Smooth muscle cell (in vitro differentiated cells): ENCODE data around the gene RAI1. TPM values are rescaled to one million over a fixed set of nuclear protein-coding genes. Genes with fewer than 3 reads are reported as not detected.

ENCODE experiments used
- DNase-seq: peaks from one replicate; lab custom pipeline; 2025; ENCODE audit not compliant: unreplicated experiment; lab: John Stamatoyannopoulos, UW
- H2AFZ ChIP-seq: fragments of 200-600 bp; sonication (generic); 2 replicates; pipeline ENCODE4 v1.6.0; 2016; ENCODE audit warnings: antibody characterized with exemption, low read depth, mild to moderate bottlenecking
- H3F3A ChIP-seq: fragments of 200-600 bp; sonication (generic); 2 replicates; pipeline ENCODE4 v1.6.0; 2017; ENCODE audit warnings: antibody characterized with exemption, low read depth
- H3K27ac ChIP-seq: fragments of 200-600 bp; sonication (generic); 2 replicates; pipeline ENCODE4 v1.5.1; 2016; ENCODE audit warnings: low read depth, mild to moderate bottlenecking
- H3K27me3 ChIP-seq: fragments of 200-600 bp; sonication (generic); 2 replicates; pipeline ENCODE4 v1.6.1; 2016; ENCODE audit warnings: low read depth, mild to moderate bottlenecking
- H3K36me3 ChIP-seq: fragments of 200-600 bp; sonication (generic); 2 replicates; pipeline ENCODE4 v1.5.1; 2016; ENCODE audit warnings: low read depth
- H3K4me1 ChIP-seq: fragments of 200-600 bp; sonication (generic); 2 replicates; pipeline ENCODE4 v1.5.1; 2016; ENCODE audit warnings: low read depth
- H3K4me2 ChIP-seq: fragments of 200-600 bp; sonication (generic); 2 replicates; pipeline ENCODE4 v1.6.0; 2016; ENCODE audit warnings: mild to moderate bottlenecking
- H3K4me3 ChIP-seq: fragments of 200-600 bp; sonication (generic); 2 replicates; pipeline ENCODE4 v1.5.1; 2016; ENCODE audit warnings: mild to moderate bottlenecking
- H3K79me2 ChIP-seq: fragments of 200-600 bp; sonication (generic); 2 replicates; pipeline ENCODE4 v1.6.0; 2016; ENCODE audit warnings: low read depth, mild to moderate bottlenecking
- H3K9ac ChIP-seq: fragments of 200-600 bp; sonication (generic); 2 replicates; pipeline ENCODE4 v1.6.0; 2016; ENCODE audit warnings: low read depth
- H3K9me3 ChIP-seq: fragments of 200-600 bp; sonication (generic); replicated peaks from 2 replicates; pipeline ENCODE4 v1.5.1; 2016; ENCODE audit warnings: low read depth
- H4K20me1 ChIP-seq: fragments of 200-600 bp; sonication (generic); 2 replicates; pipeline ENCODE4 v1.6.0; 2016; ENCODE audit warnings: low read depth
- WGBS: methylation state at CpG from one replicate; pipeline ENCODE4 v1.1.7; 2016; ENCODE audit warnings: low lambda C conversion rate; 5-methylcytosine and 5-hydroxymethylcytosine counted together
- polyA plus RNA-seq: library from polyadenylated mRNA; unstranded; fragments of >200 nt; fragmentation: Nextera tagmentation; extraction: Ambion mirVana; gene quantifications from 2 replicates; pipeline ENCODE4 v1.2.1, GENCODE V29; 2016
- total RNA-seq: library from RNA; depleted of rRNA; stranded (reverse); fragments of >200 nt; gene quantifications from 2 replicates; pipeline ENCODE4 v1.2.3, GENCODE V29; 2014
- TF ChIP-seq, protein P1 (sequence below): fragments of 200-600 bp; sonication (generic); IDR thresholded peaks from 2 replicates; pipeline ENCODE4 v1.5.1; 2017; ENCODE audit warnings: borderline replicate concordance, mild to moderate bottlenecking, antibody characterized with exemption; ENCODE audit not compliant: insufficient read depth, poor library complexity, severe bottlenecking

The RAI1 gene
- total and polyA plus RNA-seq, 2 experiments from 2014 or later, result 11.1 to 17.6 TPM

DNA sequence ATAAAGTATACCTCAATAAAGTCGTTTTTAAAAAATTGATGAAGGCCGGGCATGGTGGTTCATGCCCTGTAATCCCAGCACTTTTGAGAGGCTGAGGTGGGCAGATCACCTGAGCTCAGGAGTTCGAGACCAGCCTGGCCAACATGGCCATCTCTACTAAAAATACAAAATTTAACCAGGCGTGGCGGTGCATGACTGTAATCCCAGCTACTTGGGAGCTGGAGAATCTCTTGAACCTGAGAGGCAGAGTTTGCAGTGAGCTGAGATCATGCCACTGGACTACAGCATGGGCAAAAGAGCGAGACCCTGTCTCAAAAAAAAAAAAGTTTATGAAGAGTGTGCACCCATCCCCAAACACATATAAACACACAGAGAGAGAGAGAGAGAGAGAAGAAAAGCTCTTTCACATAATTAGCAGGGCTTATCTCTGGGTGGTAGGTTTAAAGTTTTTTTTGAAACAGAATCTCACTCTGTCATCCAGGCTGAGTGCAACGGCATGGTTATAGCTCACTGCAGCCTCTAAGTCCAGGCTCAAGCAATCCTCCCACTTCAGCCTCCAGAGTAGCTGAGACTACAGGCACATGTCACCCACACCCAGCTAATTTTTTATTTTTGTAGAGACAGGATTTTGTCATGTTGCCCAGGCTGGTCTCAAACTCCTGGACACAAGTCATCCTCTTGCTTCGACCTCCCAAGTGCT, 152.6 kb downstream of the RAI1 start:
- Histone ChIP-seq H3K4me1 (peaks cover 36% of the 10 kb centered on the region), H3K27me3 (no peaks in the 10 kb centered on the region), H2AFZ (no peak overlapping the region), H3K9ac (no peak overlapping the region), H3K4me2 (peak overlapping the region; percentile 91), H4K20me1 (peaks cover 69% of the 10 kb centered on the region), H3K4me3 (no peak overlapping the region), H3K79me2 (peaks cover 69% of the 10 kb centered on the region), H3K36me3 (no peaks in the 10 kb centered on the region), H3K27ac (peak overlapping the region; percentile 34), H3F3A (peaks cover 19% of the 10 kb centered on the region), H3K9me3 (no peaks in the 10 kb centered on the region)
- 85% methylated on average over 8 of the region's 8 CpGs for WGBS
- DNase-seq, result no peak
- TF ChIP-seq, protein P1, sequence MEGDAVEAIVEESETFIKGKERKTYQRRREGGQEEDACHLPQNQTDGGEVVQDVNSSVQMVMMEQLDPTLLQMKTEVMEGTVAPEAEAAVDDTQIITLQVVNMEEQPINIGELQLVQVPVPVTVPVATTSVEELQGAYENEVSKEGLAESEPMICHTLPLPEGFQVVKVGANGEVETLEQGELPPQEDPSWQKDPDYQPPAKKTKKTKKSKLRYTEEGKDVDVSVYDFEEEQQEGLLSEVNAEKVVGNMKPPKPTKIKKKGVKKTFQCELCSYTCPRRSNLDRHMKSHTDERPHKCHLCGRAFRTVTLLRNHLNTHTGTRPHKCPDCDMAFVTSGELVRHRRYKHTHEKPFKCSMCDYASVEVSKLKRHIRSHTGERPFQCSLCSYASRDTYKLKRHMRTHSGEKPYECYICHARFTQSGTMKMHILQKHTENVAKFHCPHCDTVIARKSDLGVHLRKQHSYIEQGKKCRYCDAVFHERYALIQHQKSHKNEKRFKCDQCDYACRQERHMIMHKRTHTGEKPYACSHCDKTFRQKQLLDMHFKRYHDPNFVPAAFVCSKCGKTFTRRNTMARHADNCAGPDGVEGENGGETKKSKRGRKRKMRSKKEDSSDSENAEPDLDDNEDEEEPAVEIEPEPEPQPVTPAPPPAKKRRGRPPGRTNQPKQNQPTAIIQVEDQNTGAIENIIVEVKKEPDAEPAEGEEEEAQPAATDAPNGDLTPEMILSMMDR, result no peak

DNA sequence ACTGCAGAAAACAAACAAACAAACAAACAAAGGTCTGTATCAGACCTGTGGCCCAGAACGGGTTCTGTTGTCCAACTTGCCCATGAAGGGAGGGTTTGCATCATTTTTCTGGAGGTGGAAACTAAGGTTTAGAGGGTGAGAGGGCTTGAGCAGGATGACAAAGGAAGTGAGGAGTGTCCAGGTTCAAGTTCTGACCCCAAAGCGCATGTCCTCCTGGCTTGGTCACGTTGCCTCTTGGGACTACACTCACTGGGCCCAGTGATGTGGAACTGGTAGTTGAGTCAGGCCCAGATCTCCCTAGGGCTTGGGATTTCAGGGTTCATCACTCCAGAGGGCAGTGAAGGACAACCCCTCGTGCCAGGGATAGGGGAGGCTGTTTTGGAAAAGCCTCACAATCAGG, 153.7 kb downstream of the RAI1 start:
- no peaks in the 10 kb centered on the region for H3K27me3 ChIP-seq
- no peaks in the 10 kb centered on the region for H3K36me3 ChIP-seq
- H3K79me2 ChIP-seq, result peaks cover 59% of the 10 kb centered on the region
- H4K20me1 ChIP-seq, result peaks cover 58% of the 10 kb centered on the region
- peaks cover 30% of the 10 kb centered on the region for H3F3A ChIP-seq
- peak overlapping the region; percentile 91 for H3K4me2 ChIP-seq
- 85% methylated on average over 4 of the region's 4 CpGs for WGBS
- TF ChIP-seq, protein P1, result no peak
- H3K27ac ChIP-seq, result peak overlapping the region; percentile 34
- DNase-seq, result no peak
- no peaks in the 10 kb centered on the region for H3K9me3 ChIP-seq
- no peak overlapping the region for H2AFZ ChIP-seq
- H3K4me3 ChIP-seq, result peak overlapping the region; percentile 67
- H3K4me1 ChIP-seq, result peaks cover 41% of the 10 kb centered on the region
- no peak overlapping the region for H3K9ac ChIP-seq

DNA sequence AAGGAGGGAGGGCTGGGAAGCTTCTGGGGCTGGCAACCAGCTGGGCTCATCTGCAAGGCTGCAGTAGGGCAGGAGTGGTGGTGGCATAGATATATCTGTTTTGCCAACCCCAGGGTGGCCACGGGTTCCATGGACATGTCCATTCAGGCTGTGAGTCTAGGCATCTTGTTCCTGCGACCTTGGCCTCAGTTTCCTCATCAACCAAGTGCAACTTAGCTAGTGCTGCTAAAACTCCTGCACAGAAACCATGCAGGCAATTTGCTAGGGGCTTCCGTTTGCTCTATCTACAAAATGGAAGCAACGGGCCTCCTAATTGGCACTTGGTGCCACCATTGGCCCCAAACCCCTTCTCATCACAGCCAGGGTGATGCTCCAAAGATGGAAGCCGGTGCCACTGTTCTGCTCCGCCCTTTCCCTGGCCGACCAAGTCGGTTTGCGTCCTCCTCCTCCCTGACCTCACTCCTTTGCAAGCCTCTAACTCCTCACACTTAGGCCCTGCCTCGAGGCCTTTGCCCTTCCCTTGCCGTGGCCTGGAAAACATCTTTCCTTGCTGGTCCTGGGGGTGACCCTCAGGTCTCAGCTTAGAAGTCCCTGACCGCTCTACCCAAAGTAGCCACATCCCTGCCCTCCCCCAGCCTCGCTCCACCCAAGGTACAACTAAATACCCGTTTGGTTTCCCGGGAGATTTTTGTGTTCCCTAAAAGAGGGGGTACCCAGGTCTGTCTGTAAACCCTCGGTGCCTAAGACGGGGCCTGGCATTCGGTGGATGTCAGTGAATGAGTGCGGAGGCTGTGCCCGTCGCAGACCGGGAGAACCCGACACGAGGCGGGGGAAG, 154.4 kb downstream of the RAI1 start:
- Histone ChIP-seq H3K36me3 (no peaks in the 10 kb centered on the region), H3K4me2 (peak overlapping the region; percentile 91), H2AFZ (no peak overlapping the region), H3K9me3 (no peaks in the 10 kb centered on the region), H3K27me3 (no peaks in the 10 kb centered on the region), H4K20me1 (peaks cover 52% of the 10 kb centered on the region), H3K9ac (peak overlapping the region; percentile 92), H3F3A (peaks cover 30% of the 10 kb centered on the region), H3K4me3 (peak overlapping the region; percentile 67), H3K4me1 (peaks cover 46% of the 10 kb centered on the region), H3K79me2 (peaks cover 53% of the 10 kb centered on the region), H3K27ac (peak overlapping the region; percentile 96)
- WGBS, result 26% methylated on average over 25 of the region's 25 CpGs
- DNase-seq, result no peak
- TF ChIP-seq, protein P1, result no peak
